Activated naive CD4-positive, alpha-beta T cell treated with anti-CD3 and anti-CD28 coated beads, Interleukin-2, amount 50 U/mL, for 24 hours (primary cell): ENCODE results near the gene SPECC1L.

Experiments
- H3K27ac Mint-ChIP-seq: one replicate; pipeline ENCODE4 v1.8.0; 2021; ENCODE audit warnings: mild to moderate bottlenecking, mixed read lengths
- H3K27me3 Mint-ChIP-seq: one replicate; pipeline ENCODE4 v1.8.0; 2021; ENCODE audit warnings: mixed read lengths
- H3K36me3 Mint-ChIP-seq: one replicate; pipeline ENCODE4 v1.8.0; 2021; ENCODE audit warnings: mixed read lengths
- H3K4me1 Mint-ChIP-seq: one replicate; pipeline ENCODE4 v1.8.0; 2021; ENCODE audit warnings: mixed read lengths
- H3K4me3 Mint-ChIP-seq: one replicate; pipeline ENCODE4 v1.8.0; 2021; ENCODE audit warnings: mild to moderate bottlenecking, mixed read lengths
- H3K9me3 Mint-ChIP-seq: one replicate; pipeline ENCODE4 v1.8.0; 2021; ENCODE audit warnings: mixed read lengths

The SPECC1L gene

GRCh38 chr22:24341627-24342026 lies 71.0 kb downstream of the SPECC1L start:
- Mint-ChIP-seq H3K36me3 (peaks cover 8% of the 10 kb centered on the region), H3K9me3 (no peaks in the 10 kb centered on the region), H3K27ac (no peak overlapping the region), H3K4me3 (no peak overlapping the region), H3K27me3 (no peaks in the 10 kb centered on the region), H3K4me1 (no peaks in the 10 kb centered on the region)

GRCh38 chr22:24350627-24351026 lies 80.0 kb downstream of the SPECC1L start:
- H3K9me3 Mint-ChIP-seq, result no peaks in the 10 kb centered on the region
- H3K4me3 Mint-ChIP-seq, result no peak overlapping the region
- H3K36me3 Mint-ChIP-seq, result peaks cover 46% of the 10 kb centered on the region

GRCh38 chr22:24353121-24353520 lies 82.5 kb downstream of the SPECC1L start:
- Mint-ChIP-seq H3K27me3 (no peaks in the 10 kb centered on the region), H3K9me3 (no peaks in the 10 kb centered on the region), H3K4me1 (no peaks in the 10 kb centered on the region), H3K4me3 (no peak overlapping the region), H3K27ac (no peak overlapping the region), H3K36me3 (peaks cover 40% of the 10 kb centered on the region)

More at GRCh38 chr22:24350627-24351026, 80.0 kb downstream of the SPECC1L start:
- no peaks in the 10 kb centered on the region for H3K27me3 Mint-ChIP-seq
- no peaks in the 10 kb centered on the region for H3K4me1 Mint-ChIP-seq
- no peak overlapping the region for H3K27ac Mint-ChIP-seq

- Mint-ChIP-seq H3K9me3 (no peaks in the 10 kb centered on the region), H3K36me3 (peaks cover 31% of the 10 kb centered on the region)
Observed at GRCh38 chr22:24355574-24355973, 84.9 kb downstream of the SPECC1L start.

GRCh38 chr22:24357547-24357946 lies 86.9 kb downstream of the SPECC1L start:
- no peaks in the 10 kb centered on the region for H3K9me3 Mint-ChIP-seq
- no peak overlapping the region for H3K4me3 Mint-ChIP-seq
- no peaks in the 10 kb centered on the region for H3K4me1 Mint-ChIP-seq
- no peak overlapping the region for H3K27ac Mint-ChIP-seq
- peaks cover 25% of the 10 kb centered on the region for H3K36me3 Mint-ChIP-seq
- H3K27me3 Mint-ChIP-seq, result no peaks in the 10 kb centered on the region

More at GRCh38 chr22:24355574-24355973, 84.9 kb downstream of the SPECC1L start:
- Mint-ChIP-seq H3K4me1 (no peaks in the 10 kb centered on the region), H3K4me3 (no peak overlapping the region), H3K27me3 (no peaks in the 10 kb centered on the region), H3K27ac (no peak overlapping the region)

GRCh38 chr22:24358105-24358836 lies 87.6 kb downstream of the SPECC1L start:
- H3K9me3 Mint-ChIP-seq, result no peaks in the 10 kb centered on the region
- no peaks in the 10 kb centered on the region for H3K4me1 Mint-ChIP-seq
- peaks cover 18% of the 10 kb centered on the region for H3K36me3 Mint-ChIP-seq
- no peaks in the 10 kb centered on the region for H3K27me3 Mint-ChIP-seq
- H3K4me3 Mint-ChIP-seq, result no peak overlapping the region
- no peak overlapping the region for H3K27ac Mint-ChIP-seq

GRCh38 chr22:24359452-24360120 lies 89.0 kb downstream of the SPECC1L start:
- peaks cover 13% of the 10 kb centered on the region for H3K36me3 Mint-ChIP-seq
- H3K4me3 Mint-ChIP-seq, result no peak overlapping the region
- no peaks in the 10 kb centered on the region for H3K9me3 Mint-ChIP-seq
- no peaks in the 10 kb centered on the region for H3K4me1 Mint-ChIP-seq
- H3K27ac Mint-ChIP-seq, result no peak overlapping the region
- no peaks in the 10 kb centered on the region for H3K27me3 Mint-ChIP-seq

GRCh38 chr22:24361976-24362646 lies 91.5 kb downstream of the SPECC1L start:
- no peaks in the 10 kb centered on the region for H3K4me1 Mint-ChIP-seq
- peaks cover 14% of the 10 kb centered on the region for H3K36me3 Mint-ChIP-seq
- H3K27me3 Mint-ChIP-seq, result no peaks in the 10 kb centered on the region
- H3K27ac Mint-ChIP-seq, result no peak overlapping the region
- no peak overlapping the region for H3K4me3 Mint-ChIP-seq
- no peaks in the 10 kb centered on the region for H3K9me3 Mint-ChIP-seq

- peaks cover 14% of the 10 kb centered on the region for H3K36me3 Mint-ChIP-seq
- H3K9me3 Mint-ChIP-seq, result no peaks in the 10 kb centered on the region
- H3K4me3 Mint-ChIP-seq, result no peak overlapping the region
- no peaks in the 10 kb centered on the region for H3K4me1 Mint-ChIP-seq
- H3K27ac Mint-ChIP-seq, result no peak overlapping the region
- H3K27me3 Mint-ChIP-seq, result no peaks in the 10 kb centered on the region
Observed at GRCh38 chr22:24363243-24363642, 92.6 kb downstream of the SPECC1L start.

GRCh38 chr22:24366701-24367100 lies 96.1 kb downstream of the SPECC1L start:
- no peaks in the 10 kb centered on the region for H3K27me3 Mint-ChIP-seq
- H3K9me3 Mint-ChIP-seq, result no peaks in the 10 kb centered on the region
- H3K36me3 Mint-ChIP-seq, result peaks cover 22% of the 10 kb centered on the region
- no peaks in the 10 kb centered on the region for H3K4me1 Mint-ChIP-seq
- H3K4me3 Mint-ChIP-seq, result no peak overlapping the region
- no peak overlapping the region for H3K27ac Mint-ChIP-seq

- Mint-ChIP-seq H3K4me3 (no peak overlapping the region), H3K36me3 (peaks cover 31% of the 10 kb centered on the region), H3K9me3 (no peaks in the 10 kb centered on the region), H3K27ac (no peak overlapping the region), H3K27me3 (no peaks in the 10 kb centered on the region), H3K4me1 (no peaks in the 10 kb centered on the region)
Observed at GRCh38 chr22:24367841-24368240, 97.2 kb downstream of the SPECC1L start.

GRCh38 chr22:24370401-24370800 lies 99.8 kb downstream of the SPECC1L start:
- Mint-ChIP-seq H3K36me3 (peaks cover 37% of the 10 kb centered on the region), H3K27me3 (no peaks in the 10 kb centered on the region), H3K9me3 (no peaks in the 10 kb centered on the region), H3K4me3 (no peak overlapping the region), H3K4me1 (no peaks in the 10 kb centered on the region), H3K27ac (no peak overlapping the region)

GRCh38 chr22:24376002-24376401 lies 105.4 kb downstream of the SPECC1L start:
- Mint-ChIP-seq H3K27ac (no peak overlapping the region), H3K27me3 (no peaks in the 10 kb centered on the region), H3K9me3 (no peaks in the 10 kb centered on the region), H3K36me3 (peaks cover 21% of the 10 kb centered on the region), H3K4me3 (no peak overlapping the region), H3K4me1 (peaks cover 29% of the 10 kb centered on the region)

- Mint-ChIP-seq H3K27ac (no peak overlapping the region), H3K27me3 (no peaks in the 10 kb centered on the region), H3K4me3 (no peak overlapping the region), H3K36me3 (peaks cover 18% of the 10 kb centered on the region), H3K9me3 (no peaks in the 10 kb centered on the region), H3K4me1 (peaks cover 29% of the 10 kb centered on the region)
Observed at GRCh38 chr22:24376586-24376985, 106.0 kb downstream of the SPECC1L start.

GRCh38 chr22:24379536-24379935 lies 108.9 kb downstream of the SPECC1L start:
- Mint-ChIP-seq H3K36me3 (peaks cover 6% of the 10 kb centered on the region), H3K27ac (peak overlapping the region; percentile 82), H3K4me3 (no peak overlapping the region), H3K4me1 (peaks cover 29% of the 10 kb centered on the region), H3K9me3 (no peaks in the 10 kb centered on the region), H3K27me3 (no peaks in the 10 kb centered on the region)
